ENCODE measurements around the gene ENTR1.

The ENTR1 gene

DNA sequence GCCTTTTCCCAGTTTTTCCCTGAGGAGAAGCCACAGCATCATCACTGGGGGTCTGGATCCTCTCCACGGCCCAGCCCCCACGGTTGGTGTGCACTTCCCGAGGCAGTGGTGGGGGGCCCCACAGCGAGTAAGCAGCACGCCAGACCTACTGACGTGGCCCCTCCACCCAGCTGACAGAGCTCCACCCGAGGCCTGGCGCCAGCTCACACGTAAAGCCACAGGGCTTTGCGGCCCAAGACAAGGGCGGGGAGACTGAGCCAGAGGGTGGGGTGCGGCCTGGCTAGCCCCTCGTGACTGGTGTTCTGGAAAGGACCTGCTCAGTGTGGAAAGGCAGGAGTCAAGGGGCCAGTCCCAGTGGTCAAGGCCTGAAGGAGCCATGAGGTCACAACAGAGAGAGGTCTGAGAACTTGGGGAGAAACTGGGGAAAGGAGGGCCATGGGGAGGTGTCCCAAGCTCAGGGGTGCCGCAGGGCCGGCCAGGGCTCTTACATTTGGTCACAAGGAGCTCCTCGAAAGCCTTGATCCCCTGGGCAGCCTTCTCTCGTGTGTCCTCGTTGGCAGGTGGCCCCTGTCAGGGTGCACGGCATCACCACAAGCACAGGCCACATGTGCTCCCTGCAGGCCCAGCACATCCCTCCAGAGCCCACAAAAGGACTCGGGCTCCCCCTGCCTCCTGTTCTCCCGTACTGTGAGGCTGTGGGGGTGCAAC, 15.9 kb downstream of the ENTR1 start:
- DNase-seq, result no peak

DNA sequence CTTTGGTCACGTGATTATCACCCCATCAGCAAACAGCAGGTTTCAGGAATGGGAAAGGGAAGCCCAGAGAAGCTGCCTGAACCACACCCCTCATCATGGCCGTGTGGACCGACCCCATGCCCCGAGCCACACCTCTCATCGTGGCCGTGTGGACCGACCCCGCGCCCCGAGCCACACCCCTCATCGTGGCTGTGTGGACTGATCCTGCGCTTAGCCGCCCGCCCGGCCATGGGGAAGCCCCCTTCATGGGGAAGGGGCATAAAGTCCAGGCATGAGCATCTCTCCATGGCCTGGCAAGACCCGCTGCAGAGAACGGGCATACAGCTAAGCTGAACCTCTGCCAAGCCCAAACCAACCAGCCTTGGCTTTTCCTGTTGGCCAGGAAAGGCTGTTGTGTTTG, 16.9 kb downstream of the ENTR1 start:
- no peak for DNase-seq

DNA sequence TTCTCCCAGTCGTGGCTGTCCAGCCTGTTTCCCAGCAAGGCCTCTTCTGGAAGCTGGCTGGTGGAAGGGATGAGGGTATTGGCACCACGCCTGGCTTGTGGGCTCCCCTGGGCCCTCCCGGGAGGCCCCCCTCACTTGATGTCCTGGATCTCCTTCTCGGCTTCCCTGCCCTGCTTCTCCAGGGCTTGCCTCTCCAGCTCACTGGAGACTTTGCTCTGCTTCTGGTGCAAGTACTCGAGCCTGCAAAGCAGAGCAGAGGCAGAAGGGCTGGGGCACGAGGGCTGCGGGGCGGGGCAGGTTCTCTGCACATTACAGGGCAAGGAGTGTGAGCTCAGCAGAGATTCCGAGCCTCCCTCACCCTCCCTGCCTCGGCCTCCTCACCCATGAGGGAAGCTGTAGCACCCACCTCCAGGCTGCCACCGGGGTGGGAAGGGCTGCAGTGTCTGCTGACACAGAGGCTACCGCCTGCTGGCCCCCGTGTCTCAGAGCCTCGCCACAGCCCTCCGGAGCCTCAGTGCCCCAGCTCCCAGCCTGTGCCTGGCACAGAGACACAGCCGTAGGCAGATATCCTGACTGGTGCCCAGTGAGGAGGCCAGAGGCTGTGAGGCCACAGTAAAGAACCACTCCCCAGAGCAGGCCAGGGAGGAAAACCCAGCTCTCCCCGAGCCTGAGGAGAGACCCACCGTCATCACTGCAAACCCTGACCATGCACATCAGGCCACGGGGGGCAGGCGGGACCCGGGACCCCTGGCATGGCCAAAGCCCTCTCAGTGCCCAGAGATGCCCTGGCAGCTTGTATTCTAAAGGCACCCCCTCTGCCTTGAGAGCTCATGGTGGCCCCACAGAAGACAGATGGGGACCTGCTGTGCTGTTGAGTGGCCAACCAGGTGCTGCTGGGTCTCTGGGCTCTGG, 17.6 kb downstream of the ENTR1 start:
- DNase-seq, result no peak

DNA sequence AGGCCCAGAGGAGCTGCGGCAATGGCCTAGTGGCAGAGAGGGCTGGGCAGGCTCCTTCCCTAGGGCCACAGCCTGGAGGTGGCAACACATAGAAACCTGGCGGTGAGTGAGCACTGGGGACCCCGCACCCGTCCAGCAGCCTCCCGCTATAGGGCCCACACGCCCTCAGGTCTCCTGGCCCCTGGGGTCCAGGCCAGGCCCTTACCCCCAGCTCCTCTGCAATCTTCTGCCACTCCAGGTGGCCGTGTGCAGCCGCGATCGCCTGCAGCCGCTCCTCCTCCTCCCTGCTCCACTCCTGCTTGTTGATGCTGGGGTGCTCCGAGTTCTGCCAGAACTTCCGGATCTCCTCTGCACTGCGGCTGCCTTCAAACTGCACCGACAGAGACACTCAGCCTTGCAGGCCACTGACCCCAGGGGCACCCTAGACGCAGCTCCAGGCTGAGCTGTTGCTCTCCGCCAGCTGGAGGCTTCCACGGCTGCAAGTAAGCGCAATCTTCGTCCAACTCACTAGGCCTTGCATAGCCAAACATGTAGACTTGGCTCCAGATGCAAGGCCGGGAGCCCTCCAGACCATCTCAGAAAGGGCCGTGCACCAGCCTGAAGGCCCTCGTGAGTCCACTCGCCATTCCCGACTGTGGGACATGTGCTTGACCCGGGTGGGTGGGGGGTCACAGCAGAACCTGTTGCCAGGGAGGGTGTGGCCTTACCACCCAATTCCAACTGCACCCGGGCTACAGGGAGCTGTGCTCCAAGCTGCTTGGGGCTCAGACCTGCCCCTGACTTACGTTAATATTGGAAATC, 18.5 kb downstream of the ENTR1 start:
- DNase-seq, result no peak

DNA sequence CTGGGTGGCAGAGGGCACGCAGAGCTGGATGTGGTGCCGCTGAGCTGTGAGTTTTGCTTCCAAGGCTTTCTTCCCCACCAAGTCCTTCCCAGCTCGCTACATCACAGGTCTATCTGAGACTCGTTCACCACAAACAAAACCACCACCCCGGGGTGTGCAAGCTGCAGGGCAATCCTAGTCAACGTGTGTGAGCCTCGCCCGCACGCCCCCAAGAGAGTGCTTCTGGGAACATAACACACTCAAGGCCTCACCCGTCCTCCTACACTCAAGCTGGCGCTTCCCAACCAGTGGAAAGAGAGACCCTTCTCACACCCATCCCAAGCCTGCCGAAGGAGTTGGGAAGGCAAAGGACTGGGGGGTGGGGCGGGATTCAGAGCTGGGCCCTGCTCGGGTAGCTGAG, 21.0 kb downstream of the ENTR1 start:
- DNase-seq, result no peak

DNA sequence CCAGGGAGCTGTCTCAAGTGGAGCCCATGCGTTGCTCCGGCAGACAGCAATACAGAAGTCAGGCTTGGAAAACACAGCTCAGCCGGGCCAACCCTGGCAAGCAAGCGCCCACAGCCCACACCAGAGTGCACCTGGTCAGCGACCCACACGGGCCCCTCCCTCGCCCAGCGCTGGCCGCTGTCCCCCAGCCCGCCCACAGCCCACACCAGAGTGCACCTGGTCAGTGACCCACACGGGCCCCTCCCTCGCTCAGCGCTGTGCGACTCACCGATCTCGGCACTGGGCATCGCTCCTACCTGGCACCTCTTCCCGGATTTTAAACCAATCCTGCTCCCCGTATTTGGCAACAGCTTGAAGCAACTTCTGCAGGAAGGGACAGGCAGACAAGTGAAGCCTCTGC, 23.2 kb downstream of the ENTR1 start:
- DNase-seq, result no peak

DNA sequence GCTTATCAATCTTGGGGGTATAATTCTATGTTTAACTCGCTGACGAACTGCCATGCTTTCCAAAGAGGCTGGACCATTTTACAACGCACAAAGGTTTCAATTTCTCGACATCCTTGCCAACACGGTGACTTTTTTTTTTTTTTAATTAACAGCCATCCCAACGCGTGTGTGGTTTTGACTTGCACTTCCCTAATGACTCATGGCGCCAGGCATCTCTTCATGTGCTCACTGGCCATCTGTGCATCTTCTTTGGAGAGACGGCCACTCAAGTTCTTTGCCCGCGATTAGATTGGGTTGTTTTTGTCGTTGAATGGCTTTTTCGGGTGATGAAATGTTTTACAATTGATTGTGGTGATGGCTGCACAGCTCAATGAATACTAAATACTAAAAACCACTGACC, 24.4 kb downstream of the ENTR1 start:
- DNase-seq, result no peak

DNA sequence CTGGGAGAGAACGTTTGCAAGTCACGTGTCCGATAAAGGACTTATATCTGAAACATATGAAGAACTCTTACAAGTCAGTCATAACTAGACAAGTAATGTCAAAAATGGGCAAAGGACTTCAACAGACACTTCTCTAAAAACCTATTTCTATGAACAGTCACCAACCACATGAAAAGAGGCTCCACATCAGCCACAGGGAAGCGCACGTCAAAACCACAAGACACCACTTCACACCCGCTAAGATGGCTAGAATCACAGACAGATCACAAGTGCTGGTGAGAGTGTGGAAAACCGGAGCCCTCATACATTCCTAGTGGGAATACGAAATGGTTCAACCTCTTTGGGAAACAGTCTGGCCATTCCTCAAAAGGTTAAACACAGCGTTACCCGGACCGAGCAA, 25.4 kb downstream of the ENTR1 start:
- DNase-seq, result peak; percentile 27

DNA sequence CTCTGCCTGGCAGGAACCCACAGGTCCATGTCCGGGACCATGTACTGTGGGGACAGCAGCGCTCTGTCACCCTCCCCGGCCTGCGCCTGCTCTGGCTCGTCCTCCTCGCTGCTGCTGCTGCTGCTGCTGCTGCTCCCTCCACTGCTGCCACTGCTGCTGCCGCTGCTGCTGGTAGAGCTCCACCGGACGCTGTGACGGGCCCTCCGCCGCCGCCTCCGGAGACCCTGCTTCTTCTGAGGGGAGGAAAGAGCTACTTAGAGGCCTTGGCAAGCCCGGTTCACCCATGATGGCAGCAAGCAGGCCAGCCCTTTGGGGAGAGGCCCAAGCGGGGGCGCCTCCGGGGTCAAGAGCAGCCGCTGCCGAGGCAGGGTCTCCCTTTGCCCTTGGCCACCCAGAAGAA, 27.0 kb downstream of the ENTR1 start:
- DNase-seq, result no peak

DNA sequence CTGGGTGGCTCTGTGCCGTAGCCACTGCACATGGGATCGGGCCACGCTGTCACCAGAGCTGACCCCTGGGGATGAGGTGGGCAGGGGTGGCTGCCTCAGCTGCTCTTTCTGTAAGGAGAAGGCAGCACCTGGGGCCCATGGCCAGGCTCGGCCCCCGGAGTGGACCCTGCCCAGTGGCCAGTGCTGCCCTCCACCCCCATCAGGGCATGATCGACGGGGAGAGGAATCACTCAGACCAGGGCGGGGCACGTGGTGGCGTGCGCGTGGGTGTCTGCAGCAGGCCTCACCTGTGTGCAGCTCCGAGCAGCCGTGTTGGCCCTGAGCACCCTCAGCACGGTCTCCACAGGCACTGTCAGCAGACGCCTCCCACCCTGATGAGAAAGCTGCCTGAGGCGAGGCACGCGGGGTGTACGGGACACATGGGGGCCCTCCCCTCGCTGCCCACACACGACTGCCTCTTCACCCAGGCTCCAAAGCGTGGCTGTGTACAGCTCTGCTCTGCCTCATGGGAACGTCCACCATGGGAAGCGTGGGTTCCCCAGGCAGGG, 28.4 kb downstream of the ENTR1 start:
- DNase-seq, result no peak

DNA sequence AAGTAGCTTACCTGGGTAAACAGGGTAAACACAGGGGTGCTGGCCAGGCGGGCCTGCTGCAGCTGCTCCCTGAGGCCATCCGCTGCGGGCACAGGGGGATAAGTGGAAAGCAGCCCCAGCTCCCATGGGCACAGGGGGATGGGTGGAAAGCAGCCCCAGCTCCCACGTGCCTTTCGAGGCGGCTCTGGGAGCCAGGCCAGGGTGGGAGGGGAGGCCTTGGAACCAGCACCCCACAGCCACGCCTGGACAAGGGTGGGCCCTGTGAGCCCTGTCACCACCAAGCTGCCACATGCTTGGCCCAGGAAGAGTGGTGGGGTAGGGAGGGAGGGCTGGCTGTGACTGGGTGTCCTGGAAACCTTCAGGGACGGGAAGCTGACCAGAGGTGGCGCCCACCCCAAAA, 29.1 kb downstream of the ENTR1 start:
- DNase-seq, result no peak

DNA sequence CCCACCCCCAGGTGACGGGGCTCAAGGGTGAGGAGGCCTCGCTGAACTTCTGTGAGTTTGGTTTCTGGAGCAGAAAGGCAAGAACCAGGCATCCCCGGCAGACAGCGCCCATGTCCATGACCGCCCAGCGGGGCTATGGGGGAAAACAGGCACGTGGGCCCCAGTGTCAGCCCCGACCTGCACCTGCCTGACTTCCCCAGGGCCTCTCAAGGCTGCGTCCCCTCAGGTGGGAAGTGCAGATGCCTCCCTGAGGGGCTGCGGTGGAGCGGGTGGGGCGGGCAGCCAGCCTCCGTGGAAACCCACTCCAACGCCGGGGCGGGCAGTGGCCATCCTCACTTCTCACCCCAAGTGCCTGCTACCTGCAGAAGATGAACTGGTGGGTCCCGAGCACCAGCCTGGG, 30.0 kb downstream of the ENTR1 start:
- no peak for DNase-seq

DNA sequence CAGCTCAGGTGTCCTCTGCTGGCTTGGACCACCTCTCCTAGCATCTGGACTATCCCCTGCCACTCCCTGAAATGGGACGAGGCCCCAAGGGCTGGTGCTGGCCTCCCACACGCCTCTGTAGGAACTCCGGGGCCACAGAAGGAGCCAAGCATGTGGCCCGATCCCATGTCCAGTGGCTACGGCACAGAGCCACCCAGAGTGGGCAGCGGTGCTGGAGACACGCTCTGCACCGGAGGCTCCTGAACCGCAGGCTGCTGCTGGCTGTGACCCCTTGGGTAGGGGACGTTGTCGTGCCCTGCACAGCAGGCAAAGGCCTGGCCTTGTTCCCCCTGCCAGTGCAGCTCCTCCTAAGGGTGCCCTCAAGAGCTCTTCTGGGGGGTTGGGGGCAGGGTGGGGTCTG, 30.5 kb downstream of the ENTR1 start:
- DNase-seq, result no peak

DNA sequence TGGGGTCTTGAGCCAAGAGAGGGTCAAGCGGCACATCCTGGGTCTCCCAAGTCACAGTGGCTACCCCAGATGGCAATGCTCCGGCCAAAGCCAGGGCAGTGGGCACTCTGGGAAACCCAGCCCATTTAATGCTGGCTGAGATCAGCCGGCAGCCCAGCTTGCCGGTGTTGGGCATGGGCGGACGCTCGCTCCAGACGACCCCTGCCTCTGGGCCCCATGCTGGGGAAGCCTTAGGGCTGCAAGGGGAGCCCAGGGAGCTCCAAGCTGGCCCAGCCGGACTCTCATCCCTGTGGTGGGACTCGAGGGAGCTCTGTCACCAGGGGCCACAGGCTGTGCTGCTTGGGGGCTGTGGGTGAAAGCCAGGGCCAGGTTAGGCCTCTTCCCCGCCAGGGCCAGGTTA, 31.0 kb downstream of the ENTR1 start:
- DNase-seq, result no peak

DNA sequence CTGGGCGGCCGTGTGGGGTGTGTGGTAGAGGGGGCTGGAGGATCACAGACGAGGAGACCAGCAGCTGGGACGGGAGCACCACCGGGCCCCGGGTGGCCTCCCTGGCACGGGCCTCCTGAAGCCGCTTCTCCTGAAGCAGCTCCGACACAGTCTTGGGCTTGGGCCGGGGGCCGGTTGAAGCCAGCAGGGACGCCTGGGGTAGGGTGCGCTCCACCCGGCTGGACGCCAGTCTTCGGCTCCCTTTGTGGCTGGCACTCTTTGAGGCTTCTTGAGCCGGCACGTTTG, 31.5 kb downstream of the ENTR1 start:
- no peak for DNase-seq

DNA sequence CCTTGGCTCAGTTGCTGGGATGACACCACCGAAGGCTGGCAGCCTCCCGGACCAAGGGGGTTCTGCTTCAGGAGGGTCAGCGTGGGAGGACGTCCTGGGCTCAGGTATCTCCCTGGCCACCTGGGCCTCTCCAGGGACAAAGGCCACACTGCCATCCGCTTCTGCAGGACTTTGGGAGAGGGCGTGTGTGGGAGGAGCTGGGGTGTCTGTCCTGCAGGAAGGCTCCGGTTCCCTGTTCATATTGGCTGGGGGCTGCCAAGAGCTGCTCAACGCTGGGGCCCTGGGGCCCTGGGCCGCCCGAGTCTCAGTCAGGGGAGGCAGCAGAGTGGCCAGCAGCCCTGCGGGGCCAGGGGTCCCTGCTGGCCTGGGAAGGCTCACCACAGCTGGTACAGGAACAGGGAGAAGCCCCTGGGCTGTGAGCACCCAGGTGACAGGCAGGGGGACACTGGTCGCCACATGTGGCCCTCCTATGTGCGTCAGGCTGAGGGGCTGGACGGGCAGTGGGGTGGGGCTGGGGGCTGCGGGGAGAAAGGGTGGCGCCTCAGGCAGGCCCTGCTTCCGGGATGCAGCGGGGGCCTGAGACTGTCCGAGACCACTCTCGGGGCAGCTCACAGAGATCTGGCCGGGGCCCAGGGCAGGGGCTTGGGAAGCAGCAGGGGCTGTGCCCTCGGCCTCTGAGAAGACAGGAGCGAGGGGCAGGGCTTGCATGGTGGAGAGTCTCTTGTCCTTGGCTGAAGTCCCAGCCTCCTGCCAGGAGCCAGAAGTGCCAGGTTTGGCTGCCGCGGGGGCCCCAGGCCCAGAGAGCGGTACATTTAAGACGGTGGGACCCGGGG, 32.0 kb downstream of the ENTR1 start:
- no peak for DNase-seq

DNA sequence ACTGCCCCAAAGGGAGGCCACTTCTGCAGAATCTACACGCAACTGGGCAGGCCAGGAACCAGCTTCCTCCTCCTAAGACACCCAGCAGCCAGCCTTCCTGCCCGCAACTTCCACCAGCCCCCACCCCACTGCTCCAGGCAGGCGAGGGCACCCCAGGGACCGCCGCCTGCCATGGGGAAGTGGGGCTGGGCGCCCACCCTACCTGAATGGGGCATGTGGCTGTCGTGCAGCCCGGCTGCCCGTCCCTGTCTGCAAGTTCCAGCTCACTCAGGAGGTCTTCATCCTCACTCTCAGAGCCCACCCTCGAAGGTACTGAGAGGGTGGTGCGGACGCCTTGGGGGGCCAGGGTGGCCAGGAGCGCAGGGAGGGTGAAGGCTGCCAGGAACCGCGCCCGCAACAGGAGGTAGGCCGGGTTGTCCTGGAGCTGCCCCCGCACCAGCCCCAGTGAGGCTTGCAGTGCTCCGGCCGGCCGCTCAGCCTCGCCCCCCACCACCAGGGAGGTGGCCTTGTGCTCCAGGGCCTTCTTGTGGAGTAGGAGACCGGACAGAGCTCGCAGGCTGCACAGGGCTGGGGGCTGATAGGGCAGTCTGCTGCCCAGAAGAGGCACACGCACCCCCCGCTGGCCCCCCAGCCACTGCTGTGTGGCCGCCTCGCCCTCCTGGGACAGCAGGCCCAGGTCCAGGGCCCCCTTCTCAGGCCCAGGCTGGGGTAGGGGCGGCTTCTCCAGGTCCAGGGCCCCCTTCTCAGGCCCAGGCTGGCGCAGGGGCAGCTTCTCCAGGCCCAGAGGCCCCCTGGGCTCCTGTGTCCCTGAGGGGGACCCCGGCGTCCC, 32.9 kb downstream of the ENTR1 start:
- no peak for DNase-seq

DNA sequence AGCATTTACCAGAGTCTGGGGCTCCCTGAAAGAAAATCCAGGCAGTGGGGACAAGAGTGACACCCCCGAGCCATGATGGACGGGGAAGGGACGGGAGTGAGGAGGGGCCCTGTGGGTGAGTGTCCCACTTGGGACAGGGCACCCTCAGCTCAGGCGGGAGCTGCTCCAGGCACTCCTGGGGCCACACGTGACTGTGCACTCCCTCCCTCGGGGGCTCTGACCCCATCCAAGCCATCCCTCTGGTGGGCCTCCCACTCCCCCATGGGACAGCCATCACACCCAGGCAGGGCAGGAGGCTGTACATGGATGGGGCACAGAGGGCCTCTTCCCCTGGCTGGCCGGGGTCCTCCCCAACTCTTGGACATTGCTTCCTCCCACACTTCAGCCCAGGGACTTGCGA, 34.0 kb downstream of the ENTR1 start:
- no peak for DNase-seq

DNA sequence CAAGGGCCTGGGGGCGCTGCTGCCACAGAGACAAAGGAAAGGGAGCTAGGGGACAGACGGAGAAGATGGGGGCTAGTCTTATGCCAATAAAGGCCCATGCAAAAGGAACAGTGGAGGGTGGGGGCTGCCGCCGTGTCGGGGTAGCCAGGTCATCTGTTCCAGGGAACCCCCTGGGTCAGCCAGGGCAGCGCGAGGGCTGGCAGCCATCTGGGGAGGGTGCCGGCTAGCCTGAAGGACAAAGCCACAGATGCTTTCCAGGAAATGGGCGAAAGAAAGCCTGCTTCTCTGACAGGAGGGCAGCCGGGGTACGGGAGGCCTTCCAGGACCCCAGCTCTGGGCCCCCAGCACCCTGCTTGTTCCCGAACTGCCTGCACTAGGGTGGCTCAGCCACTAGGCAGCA, 35.3 kb downstream of the ENTR1 start:
- DNase-seq, result no peak

DNA sequence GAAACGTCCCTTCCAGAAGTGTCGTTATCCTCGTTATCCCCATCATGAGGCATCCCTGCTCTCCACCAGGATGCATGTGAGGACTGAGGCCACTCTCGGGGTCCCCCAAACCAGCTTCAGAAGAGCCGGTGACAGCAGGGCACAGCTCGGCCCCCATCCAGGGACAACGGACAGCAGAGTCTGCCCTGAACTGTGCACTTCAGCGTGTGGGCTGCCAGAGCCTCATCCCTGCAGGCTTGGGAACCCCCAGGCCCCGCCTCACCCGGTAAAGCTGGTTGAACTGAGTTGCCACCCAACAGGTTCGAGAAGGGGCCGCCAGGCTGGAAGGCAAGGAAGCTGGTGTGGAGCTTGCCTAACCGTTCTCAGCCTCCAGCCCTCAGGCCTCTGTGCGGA, 36.2 kb downstream of the ENTR1 start:
- no peak for DNase-seq

DNA sequence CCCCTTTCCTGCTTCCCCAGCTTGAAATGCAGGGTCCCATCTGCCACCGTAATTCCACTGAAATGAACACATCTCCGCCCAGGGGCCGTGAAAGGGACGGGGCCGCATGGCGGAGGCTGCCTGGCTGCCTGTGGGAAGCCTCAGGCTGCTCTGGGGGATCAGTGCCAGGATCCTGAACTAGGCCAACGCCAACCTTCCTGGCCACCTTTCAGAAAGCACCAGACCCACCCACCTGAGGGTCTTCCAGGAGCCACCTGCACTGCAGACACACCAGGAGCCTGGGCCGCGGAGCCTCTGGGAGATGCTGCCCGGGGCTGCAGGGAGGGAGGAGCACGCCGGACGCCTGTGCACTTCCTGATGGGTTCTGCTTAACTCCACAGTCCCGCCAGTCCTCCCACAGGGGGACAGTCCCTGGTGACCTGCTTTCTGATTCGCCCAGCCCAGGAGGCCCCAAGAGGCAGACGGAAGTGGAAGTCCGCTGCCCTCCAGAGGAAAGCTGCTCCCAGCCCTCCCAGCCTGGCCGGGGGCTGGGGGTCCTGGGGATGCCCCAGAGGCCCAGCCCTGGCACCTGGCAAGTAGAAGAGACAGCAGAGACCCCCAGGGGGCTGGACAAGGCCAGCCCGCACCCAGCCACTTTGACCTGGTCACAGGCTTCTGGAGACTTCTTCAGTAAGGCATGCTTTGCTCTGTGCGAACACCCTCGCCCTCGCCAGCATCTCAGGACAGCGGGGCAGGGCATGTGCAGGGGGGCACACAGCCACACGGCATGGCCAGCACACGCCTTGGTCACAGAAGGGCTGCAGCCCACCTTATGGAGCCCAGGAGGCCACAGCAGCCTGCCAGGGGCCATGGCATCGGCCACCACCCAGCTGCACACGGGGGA, 36.9 kb downstream of the ENTR1 start, which contains the start of gene CARD9:
TSS of gene CARD9 (minus strand) at position 370 of the 883 bp plus-strand sequence. CDS start 1,591 bp downstream, outside the sequence.
- no peak for DNase-seq
